GM18909 (cell line): ENCODE data around the gene TSPAN17.

Experiments used
- ATAC-seq: cut with Tn5 transposase; IDR thresholded peaks from one replicate; pipeline ENCODE4 v1.9.1; 2021; ENCODE audit warnings: mild to moderate bottlenecking; ENCODE audit not compliant: unreplicated experiment, poor library complexity

TSPAN17 gene

GRCh38 chr5:176620333-176620981, 26.8 kb upstream of the TSPAN17 start:
- ATAC-seq: no peak

GRCh38 chr5:176621661-176622079, 25.6 kb upstream of the TSPAN17 start:
- no peak for ATAC-seq

DNA sequence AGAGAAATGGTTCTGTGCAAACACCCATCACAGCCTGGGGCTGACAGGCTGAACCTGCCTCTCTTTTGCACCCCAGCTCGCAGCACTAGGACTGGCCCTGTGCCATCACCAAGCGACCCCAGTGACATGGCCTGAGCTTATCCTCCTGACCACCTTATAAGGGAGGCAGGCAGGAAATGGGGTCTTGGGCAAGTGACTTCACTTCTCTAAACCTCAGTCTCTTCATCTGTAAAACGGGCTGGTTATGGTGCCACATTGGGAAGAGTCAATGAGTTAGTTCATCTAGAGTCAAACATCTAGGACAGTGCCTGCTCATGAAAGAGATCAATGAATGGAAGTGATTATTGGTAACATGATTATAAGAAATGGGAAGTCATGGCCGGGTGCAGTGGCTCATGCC, 23.1 kb upstream of the TSPAN17 start:
- ATAC-seq: no peak

DNA sequence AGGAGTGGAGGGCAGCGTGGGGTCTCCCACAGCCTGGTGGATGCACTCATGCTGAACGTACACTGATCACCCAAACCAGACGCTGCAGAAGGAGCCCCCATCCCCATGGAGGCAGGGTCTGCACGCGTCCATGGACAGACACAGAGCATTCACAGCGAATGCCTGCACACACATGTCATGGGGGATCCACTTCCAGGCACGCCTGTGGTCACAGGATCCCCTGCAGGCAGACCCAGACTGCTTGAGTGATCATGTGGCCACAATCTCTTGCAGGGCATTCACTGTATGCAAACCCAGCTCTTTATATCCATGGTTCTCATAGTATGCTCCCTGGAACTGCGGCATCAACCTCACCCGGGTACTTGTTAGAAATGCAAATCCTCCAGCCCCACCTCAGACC, 22.3 kb upstream of the TSPAN17 start:
- no peak for ATAC-seq

GRCh38 chr5:176625512-176625911, 21.8 kb upstream of the TSPAN17 start:
- no peak for ATAC-seq

GRCh38 chr5:176625966-176626875, 21.1 kb upstream of the TSPAN17 start:
- no peak for ATAC-seq

DNA sequence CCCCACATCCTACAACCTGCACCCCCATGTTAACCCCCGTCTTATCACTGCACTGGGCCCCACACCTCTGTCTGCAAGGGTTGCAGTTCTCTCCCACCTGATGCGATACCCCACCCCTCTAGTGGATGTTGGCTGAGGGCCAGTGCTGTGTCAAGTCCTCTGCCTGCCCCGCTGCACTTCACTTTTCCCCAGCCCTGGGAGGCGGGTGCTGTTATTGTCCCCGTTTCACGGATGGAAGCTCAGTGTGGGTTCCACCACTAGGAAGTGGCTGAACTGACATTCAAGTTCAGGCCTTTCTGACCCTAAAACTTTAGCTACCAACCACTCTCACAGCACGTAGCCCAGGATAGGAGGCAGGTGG, 20.4 kb upstream of the TSPAN17 start:
- no peak for ATAC-seq

GRCh38 chr5:176627582-176627981, 19.7 kb upstream of the TSPAN17 start:
- no peak for ATAC-seq

DNA sequence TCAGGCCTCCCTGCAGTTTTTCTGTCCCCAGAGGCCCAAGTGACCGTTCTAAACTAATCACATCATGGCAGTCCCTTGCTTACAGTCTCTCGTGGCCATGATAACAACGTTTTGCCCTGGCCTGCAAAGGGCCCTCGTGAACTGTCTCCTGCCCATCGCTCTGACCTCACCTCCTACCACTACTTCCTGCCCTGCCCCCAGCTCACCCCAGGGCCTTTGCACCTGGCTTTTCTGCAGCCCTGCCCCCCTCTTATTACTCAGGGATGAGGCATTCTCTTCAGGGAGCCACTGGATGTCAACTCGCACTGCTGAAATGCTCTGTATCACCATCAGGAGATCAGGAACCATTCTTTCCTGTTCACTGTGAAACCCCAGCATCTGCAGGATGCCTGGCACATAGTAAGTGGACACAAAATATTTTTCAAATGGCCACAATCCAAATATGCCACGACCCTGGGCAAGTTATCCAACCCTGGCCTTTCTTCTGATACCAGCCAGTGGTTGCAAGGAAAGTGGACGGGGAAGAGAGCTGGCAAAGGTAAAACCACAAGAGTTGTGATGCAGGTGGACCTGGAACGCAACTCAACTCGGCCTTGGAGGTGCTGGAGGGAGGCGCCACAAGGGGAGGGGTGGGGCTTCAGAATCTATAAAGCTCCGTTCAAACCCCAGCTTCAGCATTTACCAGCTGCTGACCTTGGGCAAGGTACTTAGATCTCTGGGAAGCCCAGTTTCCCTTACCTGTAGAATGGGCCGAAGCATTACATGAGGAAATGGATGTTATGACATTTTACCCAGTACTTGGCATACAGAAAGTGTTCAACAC, 18.7 kb upstream of the TSPAN17 start:
- no peak for ATAC-seq

GRCh38 chr5:176629317-176629852, 17.9 kb upstream of the TSPAN17 start:
- ATAC-seq: no peak

DNA sequence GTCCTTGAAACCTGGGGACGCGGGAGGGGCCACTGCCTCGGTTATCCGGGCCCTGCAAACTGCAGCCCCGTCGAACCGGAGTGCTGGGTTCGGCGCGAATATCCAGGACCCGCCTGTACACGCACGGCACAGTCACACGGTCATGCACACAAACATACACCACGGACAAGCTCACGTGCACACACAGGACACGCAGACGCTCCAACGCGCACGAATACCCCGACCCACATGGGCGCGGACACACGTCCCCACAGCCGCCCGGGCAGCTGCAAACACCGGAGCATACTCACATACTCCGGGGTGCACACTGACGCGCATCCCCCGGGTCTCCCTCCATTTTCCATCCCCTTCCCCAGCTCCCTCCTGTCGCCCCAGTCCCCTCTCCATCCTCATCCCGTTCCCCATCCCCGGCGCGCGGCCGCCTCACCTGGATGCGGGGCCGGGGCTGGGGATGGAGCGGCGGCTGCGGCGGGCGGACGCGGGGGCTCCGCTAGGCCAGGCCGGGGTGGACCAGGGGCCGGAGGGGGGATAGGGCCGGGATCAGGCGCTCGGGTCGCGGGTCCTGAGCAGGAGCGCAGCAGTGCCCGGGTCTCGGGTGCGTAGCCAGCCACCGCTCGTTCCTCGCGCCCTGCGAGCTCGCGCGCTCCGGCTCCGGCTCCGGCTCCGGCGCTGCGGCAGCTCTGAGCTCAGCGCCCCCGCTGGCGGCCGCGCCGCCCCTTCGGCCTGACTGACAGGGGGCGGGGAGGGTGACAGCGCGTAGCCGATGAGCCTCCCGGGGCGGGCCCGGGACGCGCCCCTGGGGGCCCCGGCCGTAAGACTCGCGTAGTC, 17.2 kb upstream of the TSPAN17 start, which contains the start of the genes EIF4E1B and SNCB:
TSS of gene EIF4E1B (plus strand) at position 823 of the 828 bp plus-strand sequence. CDS start 12,113 bp downstream, outside the sequence.
TSS of gene SNCB (minus strand) at position 682 of the 828 bp plus-strand sequence. CDS start 880 bp downstream, outside the sequence.
- peak; percentile 68 for ATAC-seq

DNA sequence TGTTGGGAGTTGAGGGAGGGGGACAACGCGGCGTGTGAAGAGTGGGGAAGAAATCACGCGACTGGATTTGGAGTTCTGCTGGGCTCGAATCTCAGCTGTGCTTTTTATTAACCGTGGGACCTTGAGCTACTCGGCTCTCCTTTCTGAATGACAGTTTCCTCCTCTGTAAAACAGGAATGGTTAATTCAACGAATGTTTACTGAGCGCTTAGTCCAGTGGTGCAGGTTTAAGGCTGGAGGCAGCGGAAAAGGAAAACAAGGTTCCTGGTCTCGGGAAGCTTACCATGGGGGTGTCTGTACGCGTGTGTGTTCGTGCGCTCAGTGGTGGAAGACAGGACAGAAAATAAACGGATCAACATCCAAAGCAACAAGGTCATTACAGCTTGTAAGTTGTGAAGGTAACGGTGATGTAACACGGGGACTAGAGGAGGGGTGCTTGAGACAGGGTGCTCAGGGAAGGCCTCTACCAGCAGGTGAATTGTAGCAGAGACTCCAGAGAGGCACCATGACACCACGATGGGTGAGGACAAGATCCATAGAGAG, 16.5 kb upstream of the TSPAN17 start:
- no peak for ATAC-seq

GRCh38 chr5:176631383-176632200, 15.7 kb upstream of the TSPAN17 start:
- ATAC-seq: no peak

DNA sequence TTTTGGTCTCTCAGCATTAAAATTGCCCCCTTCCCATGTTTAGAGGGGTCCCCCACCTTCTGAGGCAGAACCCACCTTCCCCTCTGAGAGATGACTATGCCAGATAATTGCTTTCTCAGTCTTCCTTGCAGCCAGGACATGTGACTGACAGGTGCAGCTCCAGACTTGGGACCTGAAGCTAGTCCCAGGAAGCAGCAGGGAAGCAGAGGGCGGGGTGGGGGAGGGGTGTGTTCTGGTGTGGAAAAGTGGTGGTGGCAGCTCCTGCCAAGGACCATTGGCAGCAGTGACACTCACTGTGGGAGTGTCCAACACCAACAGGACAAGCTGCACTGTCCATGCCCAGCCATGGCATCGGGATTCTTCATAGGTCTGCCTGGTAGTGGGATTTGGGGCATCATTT, 14.5 kb upstream of the TSPAN17 start:
- ATAC-seq: no peak

- ATAC-seq: no peak
These were observed 13.7 kb upstream of the TSPAN17 start for GRCh38 chr5:176633598-176633997.

DNA sequence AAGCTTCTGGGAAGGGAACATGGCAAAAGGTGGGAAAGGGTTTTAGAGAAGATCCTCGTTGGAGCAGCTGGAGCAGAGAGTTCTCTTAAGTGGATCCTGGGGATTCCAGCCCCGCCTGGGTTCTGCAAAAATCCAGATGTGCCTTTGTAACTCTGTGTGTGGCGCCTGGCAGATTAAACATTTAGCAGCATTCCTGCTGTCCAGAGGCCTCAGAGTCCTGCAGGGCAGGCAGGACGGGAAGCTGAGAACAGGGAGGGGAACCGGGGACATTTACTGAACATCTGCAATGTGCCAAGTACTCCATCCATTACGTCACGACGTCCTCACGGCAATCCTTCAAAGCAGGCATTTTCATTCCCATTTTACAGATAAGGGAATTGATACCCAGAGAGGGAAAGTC, 10.9 kb upstream of the TSPAN17 start:
- no peak for ATAC-seq

GRCh38 chr5:176637556-176637955, 9.7 kb upstream of the TSPAN17 start:
- no peak for ATAC-seq

- no peak for ATAC-seq
These were observed 8.8 kb upstream of the TSPAN17 start for GRCh38 chr5:176638437-176638836.
